Measurements from ENCODE around the gene DCHS1.

Gene DCHS1

DNA sequence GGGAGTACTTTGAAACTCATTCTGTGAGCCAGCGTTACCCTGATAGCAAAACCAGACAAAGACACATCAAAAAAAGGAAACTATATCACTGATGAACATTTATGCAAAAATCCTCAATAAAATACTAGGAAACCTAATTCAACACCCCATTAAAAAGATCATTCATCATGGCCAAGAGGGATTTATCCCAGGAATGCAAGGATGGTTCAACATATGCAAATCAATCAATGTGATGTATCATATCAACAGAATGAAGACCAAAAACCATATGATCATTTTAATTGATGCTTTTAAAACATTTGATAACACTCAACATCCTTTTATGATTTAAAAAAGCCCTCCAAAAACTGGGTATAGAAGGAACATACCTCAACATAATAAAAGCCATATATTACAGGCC, 72.0 kb downstream of the DCHS1 start:
- DNase-seq, result no peak

GRCh38 chr11:6579681-6580080, 75.9 kb downstream of the DCHS1 start:
- no peak for DNase-seq

GRCh38 chr11:6578134-6578533, 77.5 kb downstream of the DCHS1 start:
- no peak for DNase-seq

- DNase-seq, result peak; percentile 87 to 90
Measured at GRCh38 chr11:6576471-6577373, 78.9 kb downstream of the DCHS1 start.

- no peak for DNase-seq
Measured at GRCh38 chr11:6574816-6575715, 80.5 kb downstream of the DCHS1 start.

DNA sequence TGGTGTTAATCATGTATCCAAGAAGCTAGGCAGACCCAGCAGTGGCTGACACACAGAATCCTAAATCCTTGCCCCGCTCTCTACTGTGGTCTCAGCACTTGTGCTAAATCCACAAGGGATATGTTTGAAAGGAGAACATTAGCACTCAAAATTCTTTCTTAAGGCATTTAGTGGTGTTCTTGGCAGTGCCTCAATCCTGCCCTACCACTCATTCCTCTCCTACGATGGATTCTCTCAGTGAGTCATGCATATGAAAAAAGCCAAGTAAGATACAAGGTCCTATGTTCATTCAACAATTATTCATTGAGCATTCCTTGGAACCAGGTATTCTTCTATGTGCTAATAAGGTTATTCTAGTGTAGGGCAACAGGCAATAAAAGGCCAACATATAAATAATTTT, 83.4 kb downstream of the DCHS1 start:
- DNase-seq, result no peak

- DNase-seq, result no peak
Measured at GRCh38 chr11:6571434-6572008, 84.1 kb downstream of the DCHS1 start.

Measured in NCI-H446 (cell line).